Mesenchymal stem cell (in vitro differentiated cells and primary cell): Measurements from ENCODE around the gene ITCH.
"Not testable (repeated sequence)": the region's sequence is repeated elsewhere in the genome, so short reads cannot be mapped to it uniquely, and the experiment has no call there.

Experiments used
- DNase-seq: peaks from one replicate; pipeline ENCODE4 v3.0.0-alpha.2; 2013
- H2AFZ ChIP-seq: one replicate; pipeline ENCODE4 v1.6.1; 2013; ENCODE audit warnings: low read depth, mild to moderate bottlenecking, control low read depth, inconsistent platforms, low read length, moderate library complexity
- H2AK5ac ChIP-seq: 2 replicates; pipeline ENCODE4 v1.6.1; 2013; ENCODE audit warnings: low read length, moderate library complexity, mild to moderate bottlenecking, inconsistent platforms; ENCODE audit not compliant: severe bottlenecking
- H2BK120ac ChIP-seq: one replicate; pipeline ENCODE4 v1.6.1; 2013; ENCODE audit warnings: low read depth, mild to moderate bottlenecking, inconsistent platforms, low read length, moderate library complexity
- H2BK12ac ChIP-seq, 2 experiments: one replicate each; pipeline ENCODE4 v1.6.1; 2013; ENCODE audit warnings: inconsistent platforms in 2 of 2, low read length in 2 of 2, mild to moderate bottlenecking in 2 of 2, moderate library complexity in 2 of 2, control low read depth in 1 of 2
- H2BK15ac ChIP-seq: one replicate; pipeline ENCODE4 v1.6.1; 2013; ENCODE audit warnings: mild to moderate bottlenecking, low read depth, inconsistent platforms; ENCODE audit not compliant: poor library complexity, severe bottlenecking
- H2BK5ac ChIP-seq: 2 replicates; pipeline ENCODE4 v1.6.1; 2013; ENCODE audit warnings: low read depth, mild to moderate bottlenecking, low read length, control low read depth, inconsistent platforms; ENCODE audit not compliant: poor library complexity, severe bottlenecking
- H3K14ac ChIP-seq, 2 experiments: one replicate each; pipeline ENCODE4 v1.6.1; 2013; ENCODE audit warnings: inconsistent platforms in 2 of 2, low read length in 2 of 2, control low read depth in 1 of 2, mild to moderate bottlenecking in 1 of 2, moderate library complexity in 1 of 2
- H3K18ac ChIP-seq, 2 experiments: one replicate each; pipeline ENCODE4 v1.6.1; 2013; ENCODE audit warnings: inconsistent platforms in 2 of 2, low read length in 2 of 2, control low read depth in 1 of 2, low read depth in 1 of 2, mild to moderate bottlenecking in 1 of 2
- H3K23ac ChIP-seq, 2 experiments: one replicate each; pipeline ENCODE4 v1.6.1; 2013; ENCODE audit warnings: inconsistent platforms in 2 of 2, low read length in 2 of 2, mild to moderate bottlenecking in 2 of 2, moderate library complexity in 2 of 2, control low read depth in 1 of 2
- H3K27ac ChIP-seq: 2 replicates; pipeline ENCODE4 v1.5.1; 2013; ENCODE audit warnings: mild to moderate bottlenecking, moderate library complexity, low read length, control low read depth, inconsistent platforms; ENCODE audit not compliant: poor library complexity, severe bottlenecking
- H3K27me3 ChIP-seq, 2 experiments: 2 replicates each; pipeline versions ENCODE4 v1.6.1 to v1.7.0; 2013; ENCODE audit warnings: low read length in 2 of 2, mild to moderate bottlenecking in 2 of 2, moderate library complexity in 2 of 2, control low read depth in 1 of 2, inconsistent platforms in 1 of 2; ENCODE audit not compliant: control insufficient read depth in 1 of 2, insufficient read depth in 1 of 2
- H3K36me3 ChIP-seq, 2 experiments: 2 replicates each; pipeline versions ENCODE4 v1.6.1 to v1.7.0; 2013; ENCODE audit warnings: low read length in 2 of 2, control low read depth in 1 of 2, inconsistent platforms in 1 of 2, low read depth in 1 of 2, mild to moderate bottlenecking in 1 of 2; ENCODE audit not compliant: insufficient read depth in 2 of 2, control insufficient read depth in 1 of 2
- H3K4ac ChIP-seq, 2 experiments: one replicate each; pipeline ENCODE4 v1.6.1; 2013; ENCODE audit warnings: inconsistent platforms in 2 of 2, low read length in 2 of 2, mild to moderate bottlenecking in 2 of 2, moderate library complexity in 2 of 2, control low read depth in 1 of 2, low read depth in 1 of 2
- H3K4me1 ChIP-seq: 2 replicates; pipeline ENCODE4 v1.6.1; 2013; ENCODE audit warnings: low read depth, low read length, control low read depth; ENCODE audit not compliant: control insufficient read depth, insufficient read depth
- H3K4me2 ChIP-seq: 2 replicates; pipeline ENCODE4 v1.6.1; 2013; ENCODE audit warnings: low read length, mild to moderate bottlenecking, inconsistent platforms; ENCODE audit not compliant: poor library complexity, severe bottlenecking
- H3K4me3 ChIP-seq, 2 experiments: 2 replicates each; pipeline versions ENCODE4 v1.5.1 to v1.7.0; 2013; ENCODE audit warnings: low read length in 2 of 2, mild to moderate bottlenecking in 2 of 2, control low read depth in 1 of 2, low read depth in 1 of 2; ENCODE audit not compliant: insufficient read depth in 1 of 2
- H3K79me1 ChIP-seq: replicated peaks from 2 replicates; pipeline ENCODE4 v1.6.1; 2013; ENCODE audit warnings: mild to moderate bottlenecking, control low read depth, low read length, inconsistent platforms; ENCODE audit not compliant: poor library complexity, severe bottlenecking
- H3K9ac ChIP-seq: 2 replicates; pipeline ENCODE4 v1.7.0; 2013; ENCODE audit warnings: mild to moderate bottlenecking, low read length, moderate library complexity
- H3K9me3 ChIP-seq: 2 replicates; pipeline ENCODE4 v1.7.0; 2013; ENCODE audit warnings: mild to moderate bottlenecking, low read length; ENCODE audit not compliant: control insufficient read depth
- H4K8ac ChIP-seq: one replicate; pipeline ENCODE4 v1.6.1; 2013; ENCODE audit warnings: inconsistent platforms, mild to moderate bottlenecking, low read length, moderate library complexity
- H4K91ac ChIP-seq: one replicate; pipeline ENCODE4 v1.6.1; 2013; ENCODE audit warnings: mild to moderate bottlenecking, low read length, inconsistent platforms
- WGBS: methylation state at CpG from one replicate; pipeline ENCODE4 v1.1.7; 2013; ENCODE audit warnings: mixed read lengths; 5-methylcytosine and 5-hydroxymethylcytosine counted together

ITCH gene

DNA sequence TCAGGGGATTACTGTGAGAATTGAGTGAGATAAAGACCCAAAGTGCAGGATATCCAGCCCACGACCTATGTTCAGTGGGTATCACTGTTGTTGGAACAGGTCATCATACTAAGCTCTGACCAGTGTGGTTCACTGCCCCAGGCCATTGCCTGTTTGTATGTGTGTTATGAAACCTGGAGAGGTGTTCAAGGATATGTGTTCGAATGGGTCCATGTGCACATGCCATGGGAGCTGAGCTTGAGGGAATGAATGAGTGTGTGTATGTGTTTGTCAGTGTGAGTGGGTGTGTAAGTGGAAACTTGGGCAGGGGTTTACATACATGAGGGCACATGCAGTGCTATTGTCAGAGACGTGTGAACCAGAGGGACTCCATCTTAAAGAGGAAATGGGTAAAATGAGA lies 42.2 kb upstream of the ITCH start:
- H2BK5ac ChIP-seq = no peak overlapping the region
- no peak overlapping the region for H4K8ac ChIP-seq
- peaks cover 6% of the 10 kb centered on the region for H3K4me1 ChIP-seq
- no peak overlapping the region for H2BK15ac ChIP-seq
- no peak overlapping the region for H3K18ac ChIP-seq
- H3K4me2 ChIP-seq = no peak overlapping the region
- no peak overlapping the region for H2AFZ ChIP-seq
- peaks cover 0 to 4% of the 10 kb centered on the region in 2 experiments for H3K27me3 ChIP-seq
- H2AK5ac ChIP-seq = no peak overlapping the region
- WGBS = 83% methylated on average over 3 of the region's 3 CpGs
- H3K36me3 ChIP-seq = no peaks in the 10 kb centered on the region
- no peaks in the 10 kb centered on the region for H3K9me3 ChIP-seq
- H3K27ac ChIP-seq = no peak overlapping the region
- H2BK12ac ChIP-seq = no peak overlapping the region
- no peak overlapping the region for H3K4me3 ChIP-seq
- no peak overlapping the region for H4K91ac ChIP-seq
- no peak overlapping the region for H2BK120ac ChIP-seq
- no peak overlapping the region for H3K4ac ChIP-seq
- DNase-seq = no peak
- no peak overlapping the region for H3K23ac ChIP-seq
- no peak overlapping the region for H3K14ac ChIP-seq
- H3K9ac ChIP-seq = no peak overlapping the region
- no peaks in the 10 kb centered on the region for H3K79me1 ChIP-seq

- Histone ChIP-seq H2BK5ac (no peak overlapping the region), H3K18ac (no peak overlapping the region), H2AK5ac (no peak overlapping the region), H3K27me3 (peaks cover 0 to 4% of the 10 kb centered on the region in 2 experiments), H3K36me3 (no peaks in the 10 kb centered on the region), H3K27ac (no peak overlapping the region), H3K9ac (no peak overlapping the region), H2BK12ac (no peak overlapping the region), H3K4me1 (peaks cover 2% of the 10 kb centered on the region), H3K4me2 (no peak overlapping the region), H3K4ac (no peak overlapping the region), H2AFZ (no peak overlapping the region), H3K14ac (no peak overlapping the region), H4K8ac (no peak overlapping the region), H3K23ac (no peak overlapping the region), H2BK15ac (no peak overlapping the region), H3K79me1 (no peaks in the 10 kb centered on the region), H2BK120ac (no peak overlapping the region), H4K91ac (no peak overlapping the region), H3K9me3 (no peaks in the 10 kb centered on the region), H3K4me3 (no peak overlapping the region)
- DNase-seq = no peak
- 77% methylated on average over 9 of the region's 9 CpGs for WGBS
Measured at GRCh38 chr20:34322267-34323105, 40.6 kb upstream of the ITCH start.

- Histone ChIP-seq H4K8ac (no peak overlapping the region), H3K9ac (no peak overlapping the region), H3K9me3 (no peaks in the 10 kb centered on the region), H3K23ac (no peak overlapping the region), H2BK15ac (no peak overlapping the region), H2BK12ac (no peak overlapping the region), H2BK5ac (no peak overlapping the region), H3K27ac (no peak overlapping the region), H3K4me2 (no peak overlapping the region), H3K14ac (no peak overlapping the region), H3K4ac (no peak overlapping the region), H3K4me3 (no peak overlapping the region), H2AK5ac (no peak overlapping the region), H3K18ac (peak overlapping the region in 1 of 2 experiments; percentile 19), H2AFZ (no peak overlapping the region), H3K79me1 (no peaks in the 10 kb centered on the region), H4K91ac (no peak overlapping the region), H3K36me3 (no peaks in the 10 kb centered on the region), H3K4me1 (peaks cover 2% of the 10 kb centered on the region), H3K27me3 (peaks cover 0 to 4% of the 10 kb centered on the region in 2 experiments), H2BK120ac (no peak overlapping the region)
- 20% methylated on average over 2 of the region's 2 CpGs for WGBS
- DNase-seq = no peak
Measured at GRCh38 chr20:34324541-34324940, 38.5 kb upstream of the ITCH start.

DNA sequence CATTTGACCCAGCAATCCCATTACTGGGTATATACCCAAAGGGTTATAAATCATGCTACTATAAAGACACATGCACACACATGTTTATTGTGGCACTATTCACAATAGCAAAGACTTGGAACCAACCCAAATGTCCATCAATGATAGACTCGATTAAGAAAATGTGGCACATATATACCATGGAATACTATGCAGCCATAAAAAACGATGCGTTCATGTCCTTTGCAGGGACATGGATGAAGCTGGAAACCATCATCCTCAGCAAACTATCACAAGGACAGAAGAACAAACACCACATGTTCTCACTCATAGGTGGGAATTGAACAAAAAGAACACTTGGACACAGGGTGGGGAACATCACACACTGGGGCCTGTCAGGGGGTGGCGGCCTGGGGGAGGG lies 34.9 kb upstream of the ITCH start:
- H3K27me3 ChIP-seq, H4K8ac ChIP-seq, H2BK12ac ChIP-seq, H3K14ac ChIP-seq, H2BK15ac ChIP-seq, H2BK5ac ChIP-seq, H2BK120ac ChIP-seq, H3K4me2 ChIP-seq, H3K23ac ChIP-seq, H3K9me3 ChIP-seq, H3K36me3 ChIP-seq, H3K9ac ChIP-seq, DNase-seq, H3K4ac ChIP-seq, H2AFZ ChIP-seq, H3K4me3 ChIP-seq, H4K91ac ChIP-seq, H3K79me1 ChIP-seq, H3K4me1 ChIP-seq, H3K27ac ChIP-seq, H3K18ac ChIP-seq, H2AK5ac ChIP-seq: not testable (repeated sequence)
- 100% methylated on average over 1 of the region's 4 CpGs for WGBS
